T-cell (primary cell): ENCODE results near the gene MYRFL. TPM values are rescaled to one million over a fixed set of nuclear protein-coding genes. Genes with fewer than 3 reads are reported as not detected.
"Not testable (repeated sequence)": the region's sequence is repeated elsewhere in the genome, so short reads cannot be mapped to it uniquely, and the experiment has no call there.

Source experiments
- ATAC-seq, 4 experiments: fragments of 200-7000 bp in 3 of 4; fragments of 150-1000 bp in 1 of 4; cut with Tn5 transposase; replicated peaks in 1 of 4; 1 replicate in 3 of 4; 2 replicates in 1 of 4; pipeline ENCODE4 v1.10.0; 2021; ENCODE audit warnings: moderate library complexity in 3 of 4, mild to moderate bottlenecking in 2 of 4, moderate number of reproducible peaks in 1 of 4
- CTCF ChIA-PET, 2 donors: fragments of 300-600 bp; sonication (Branson Sonifier 250); formaldehyde crosslinking; loops; one replicate each; lab custom pipeline; 2022; ENCODE audit warnings: antibody characterized with exemption in 2 of 2; lab: Charles Lee
- POLR2A ChIA-PET, 2 donors: fragments of 300-600 bp; sonication (Branson Sonifier 250); formaldehyde crosslinking; loops; one replicate each; lab custom pipeline; 2022; ENCODE audit warnings: antibody characterized with exemption in 2 of 2; lab: Charles Lee
- DNase-seq, 35 experiments: peaks; one replicate each; pipeline versions ENCODE4 v3.0.0 to v3.0.0-alpha.2; 2013 to 2023
- H3K27ac ChIP-seq: one replicate; pipeline ENCODE4 v1.5.1; 2013; ENCODE audit warnings: low read length
- H3K27me3 ChIP-seq, 2 experiments: replicated peaks in 1 of 2; 1 replicate in 1 of 2; 2 replicates in 1 of 2; pipeline versions ENCODE4 v1.6.1 to v1.7.0; 2013; ENCODE audit warnings: low read length in 1 of 2, mixed read lengths in 1 of 2; ENCODE audit not compliant: control insufficient read depth in 2 of 2, insufficient read depth in 2 of 2; ENCODE audit errors: extremely low read depth in 1 of 2
- H3K36me3 ChIP-seq, 2 donors: 1 replicate in 1 of 2; 2 replicates in 1 of 2; pipeline versions ENCODE4 v1.6.1 to v1.7.0; 2013; ENCODE audit warnings: low read length in 1 of 2; ENCODE audit not compliant: control insufficient read depth in 2 of 2, insufficient read depth in 1 of 2; ENCODE audit errors: extremely low read depth in 1 of 2
- H3K4me1 ChIP-seq, 2 experiments: 1 replicate in 1 of 2; 2 replicates in 1 of 2; pipeline versions ENCODE4 v1.6.1 to v1.7.0; 2013; ENCODE audit warnings: low read length in 2 of 2, mixed read lengths in 1 of 2; ENCODE audit not compliant: insufficient read depth in 2 of 2, control insufficient read depth in 1 of 2; ENCODE audit errors: extremely low read depth in 1 of 2
- H3K4me3 ChIP-seq, 2 donors: 1 replicate in 1 of 2; 2 replicates in 1 of 2; pipeline versions ENCODE4 v1.5.1 to v1.7.0; 2013; ENCODE audit warnings: mild to moderate bottlenecking in 2 of 2, low read length in 1 of 2, moderate library complexity in 1 of 2; ENCODE audit not compliant: control insufficient read depth in 1 of 2; ENCODE audit errors: extremely low read depth in 1 of 2
- H3K9me3 ChIP-seq: 2 replicates; pipeline ENCODE4 v1.7.0; 2013
- H3K27ac Mint-ChIP-seq, 2 donors: one replicate each; pipeline ENCODE4 v1.8.0; 2020 to 2021; ENCODE audit warnings: mild to moderate bottlenecking in 2 of 2, mixed read lengths in 2 of 2
- H3K27me3 Mint-ChIP-seq, 2 donors: one replicate each; pipeline ENCODE4 v1.8.0; 2021 to 2022; ENCODE audit warnings: mixed read lengths in 2 of 2
- H3K36me3 Mint-ChIP-seq: one replicate; pipeline ENCODE4 v1.8.0; 2021; ENCODE audit warnings: mixed read lengths
- H3K4me1 Mint-ChIP-seq, 3 donors: one replicate each; pipeline ENCODE4 v1.8.0; 2020 to 2022; ENCODE audit warnings: mixed read lengths in 3 of 3, mild to moderate bottlenecking in 1 of 3
- H3K4me3 Mint-ChIP-seq, 3 donors: one replicate each; pipeline ENCODE4 v1.8.0; 2020 to 2022; ENCODE audit warnings: mild to moderate bottlenecking in 3 of 3, mixed read lengths in 3 of 3, moderate library complexity in 3 of 3
- H3K9me3 Mint-ChIP-seq, 3 donors: one replicate each; pipeline ENCODE4 v1.8.0; 2020 to 2022; ENCODE audit warnings: mixed read lengths in 3 of 3
- WGBS: methylation state at CpG from one replicate; pipeline ENCODE4 v1.1.5; 2013; ENCODE audit warnings: missing lambda C conversion rate; ENCODE audit not compliant: insufficient coverage; 5-methylcytosine and 5-hydroxymethylcytosine counted together
- total RNA-seq, 35 experiments: library from RNA in 6 of 35; stranded (reverse) in 6 of 35; fragments of 120-200 nt in 1 of 35; gene quantifications; one replicate each; pipeline versions ENCODE4 v1.2.1 to v1.2.4 and lab custom pipeline; 2013 to 2026

The MYRFL gene
- total RNA-seq (not detected), total RNA-seq (lab: John Stamatoyannopoulos, UW) (0 to 0.10 (median 0) reads per million in 29 experiments)
- 0.15 TPM for total RNA-seq (2013)

GRCh38 chr12:69824966-69825560 lies at the start of gene MYRFL:
Gene MYRFL, plus strand, starts transcription at chr12:69825227. Its CDS starts 291 bp downstream, at chr12:69825518.
- CTCF ChIA-PET = no interaction called here
- Histone ChIP-seq H3K27ac (no peak within 1 kb of the TSS), H3K4me3 (no peak within 1 kb of the TSS), H3K27me3 (no peaks in the 10 kb centered on the region), H3K9me3 (no peaks in the 10 kb centered on the region), H3K36me3 (no peaks in the 10 kb centered on the region), H3K4me1 (no peaks in the 10 kb centered on the region)
- ATAC-seq (no peak), DNase-seq (no peak)
- POLR2A ChIA-PET = no interaction called here
- Mint-ChIP-seq H3K4me1 (no peaks in the 10 kb centered on the region), H3K9me3 (no peaks in the 10 kb centered on the region), H3K27me3 (peaks cover 0 to 21% of the 10 kb centered on the region in 2 donors), H3K4me3 (no peak within 1 kb of the TSS), H3K27ac (no peak within 1 kb of the TSS), H3K36me3 (no peaks in the 10 kb centered on the region)
- no CpG with 5 or more reads among the region's 5 CpGs for WGBS

DNA sequence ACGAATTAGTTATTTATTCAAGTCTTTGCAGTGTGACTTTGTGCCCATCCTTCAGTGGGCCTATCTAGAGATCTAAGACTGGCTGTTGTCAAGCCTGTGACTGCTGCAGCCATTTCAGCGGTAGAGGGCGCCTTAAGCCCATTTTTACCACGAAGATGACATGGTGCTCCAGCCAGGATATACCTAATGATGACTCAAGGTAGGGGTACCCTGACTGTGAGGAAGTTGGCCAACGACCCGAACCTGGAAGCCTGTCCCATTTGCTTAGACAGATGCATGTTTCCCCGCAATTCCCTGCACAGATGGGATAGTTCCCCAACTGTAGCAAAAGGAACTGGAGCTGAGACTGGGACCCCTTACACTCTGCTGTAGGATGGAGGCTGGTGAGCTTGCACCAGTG lies 45.1 kb upstream of the MYRFL start:
- ChIA-PET CTCF (no interaction called here), POLR2A (no interaction called here)
- no peaks in the 10 kb centered on the region for H3K27me3 ChIP-seq
- no peaks in the 10 kb centered on the region for H3K36me3 ChIP-seq
- no peak overlapping the region for H3K4me3 ChIP-seq
- H3K27ac ChIP-seq = no peak overlapping the region
- ATAC-seq (no peak), DNase-seq (no peak)
- Mint-ChIP-seq H3K27me3 (no peaks in the 10 kb centered on the region), H3K4me1 (peaks cover 3 to 24% (median 6%) of the 10 kb centered on the region in 3 donors), H3K27ac (no peak overlapping the region), H3K9me3 (peaks cover 6 to 18% (median 7%) of the 10 kb centered on the region in 3 donors), H3K36me3 (peaks cover 49% of the 10 kb centered on the region), H3K4me3 (no peak overlapping the region)
- 91% methylated on average over 7 of the region's 7 CpGs for WGBS
- H3K9me3 ChIP-seq = no peaks in the 10 kb centered on the region
- H3K4me1 ChIP-seq = peaks cover 0 to 3% of the 10 kb centered on the region in 2 experiments

DNA sequence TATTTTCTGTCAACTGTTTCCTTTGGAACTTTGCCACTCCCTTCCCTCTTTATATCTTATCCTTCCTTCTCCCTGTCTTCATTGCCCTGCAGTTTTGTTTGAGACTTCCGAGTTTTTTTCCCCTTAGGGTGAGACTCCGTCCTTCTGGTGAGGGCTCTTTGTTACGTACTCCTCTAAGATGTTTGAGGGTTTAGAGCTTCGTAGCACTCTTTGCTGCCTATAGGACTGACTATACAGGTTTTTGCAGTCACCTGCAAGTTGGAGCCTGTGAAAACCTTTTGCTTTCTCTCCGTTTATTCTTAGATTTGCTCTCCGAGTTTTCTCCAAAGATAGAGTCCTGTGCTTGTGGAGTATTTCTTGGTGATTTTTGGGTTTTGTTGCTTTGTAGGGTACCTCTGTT lies 41.7 kb upstream of the MYRFL start:
- ATAC-seq = no peak
- Mint-ChIP-seq H3K27ac (no peak overlapping the region), H3K4me1 (peaks cover 3 to 24% (median 6%) of the 10 kb centered on the region in 3 donors), H3K9me3 (peaks cover 6 to 18% (median 7%) of the 10 kb centered on the region in 3 donors), H3K27me3 (no peaks in the 10 kb centered on the region), H3K36me3 (peaks cover 77% of the 10 kb centered on the region), H3K4me3 (no peak overlapping the region)
- H3K27ac ChIP-seq = no peak overlapping the region
- ChIA-PET POLR2A (no interaction called here), CTCF (no interaction called here)
- DNase-seq = no peak
- H3K4me3 ChIP-seq = no peak overlapping the region
- 98% methylated on average over 6 of the region's 6 CpGs for WGBS
- H3K36me3 ChIP-seq = peaks cover 0 to 12% of the 10 kb centered on the region in 2 donors
- no peaks in the 10 kb centered on the region for H3K9me3 ChIP-seq
- peaks cover 0 to 3% of the 10 kb centered on the region in 2 experiments for H3K4me1 ChIP-seq
- H3K27me3 ChIP-seq = no peaks in the 10 kb centered on the region

DNA sequence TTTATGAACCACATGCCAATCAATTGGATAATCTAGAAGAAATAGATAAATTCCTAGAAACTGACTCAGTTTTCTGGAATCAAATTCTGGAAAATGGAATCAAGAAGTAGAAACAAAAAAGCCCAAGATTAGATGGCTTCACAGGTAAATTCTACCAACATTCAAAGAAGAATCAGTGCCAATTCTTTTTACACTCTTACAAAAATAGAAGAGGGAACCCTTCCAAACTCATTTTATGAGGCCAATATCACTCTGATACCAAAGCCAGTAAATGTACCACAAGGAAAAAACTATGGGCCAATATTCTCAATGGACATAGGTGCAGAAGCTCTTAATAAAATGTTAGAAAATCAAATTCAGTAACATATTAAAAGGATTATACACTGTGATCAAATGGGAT lies 35.7 kb upstream of the MYRFL start:
- H3K4me1 Mint-ChIP-seq = no peaks in the 10 kb centered on the region
- Histone ChIP-seq H3K4me3 (no peak overlapping the region), H3K36me3 (peaks cover 0 to 12% of the 10 kb centered on the region in 2 donors), H3K4me1 (no peaks in the 10 kb centered on the region), H3K27me3 (no peaks in the 10 kb centered on the region), H3K27ac (no peak overlapping the region), H3K9me3 (peaks cover 9% of the 10 kb centered on the region)
- peaks cover 83% of the 10 kb centered on the region for H3K36me3 Mint-ChIP-seq
- H3K4me3 Mint-ChIP-seq = no peak overlapping the region
- CTCF ChIA-PET = interaction anchor here in 1 of 2 donors (0.6 kb wide), 1 partner anchor 597 kb away, joined by 5 read pairs; no protein-coding TSS in a partner anchor
- DNase-seq = no peak
- H3K27ac Mint-ChIP-seq = no peak overlapping the region
- no peaks in the 10 kb centered on the region for H3K27me3 Mint-ChIP-seq
- ATAC-seq = no peak
- peaks cover 10 to 36% (median 19%) of the 10 kb centered on the region in 3 donors for H3K9me3 Mint-ChIP-seq
- POLR2A ChIA-PET = no interaction called here

DNA sequence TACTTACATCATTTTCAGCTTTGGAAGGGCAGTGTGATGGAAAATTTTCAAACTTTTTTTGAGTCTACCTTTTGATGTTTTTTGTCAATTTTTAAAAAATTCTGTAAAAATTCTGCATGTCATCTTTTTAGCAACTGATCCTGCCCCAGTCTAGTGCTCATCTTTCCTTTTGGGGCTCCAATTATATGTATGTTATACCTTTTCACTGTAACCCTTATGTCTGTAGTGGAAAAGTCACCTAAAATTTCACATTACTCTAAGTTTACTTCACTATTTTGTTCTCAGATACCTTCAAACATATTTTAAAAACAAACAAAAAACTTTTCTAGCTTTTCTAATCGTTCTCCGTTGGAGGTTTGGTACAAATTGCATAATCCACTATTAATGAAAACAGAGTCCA lies 32.5 kb upstream of the MYRFL start:
- Mint-ChIP-seq H3K27ac (no peak overlapping the region), H3K36me3 (peaks cover 82% of the 10 kb centered on the region), H3K27me3 (no peaks in the 10 kb centered on the region), H3K9me3 (peaks cover 10 to 46% (median 21%) of the 10 kb centered on the region in 3 donors), H3K4me1 (no peaks in the 10 kb centered on the region), H3K4me3 (no peak overlapping the region)
- no peak for ATAC-seq
- H3K27me3 ChIP-seq = no peaks in the 10 kb centered on the region
- no peak overlapping the region for H3K27ac ChIP-seq
- H3K4me1 ChIP-seq = no peaks in the 10 kb centered on the region
- no peak for DNase-seq
- ChIA-PET POLR2A (no interaction called here), CTCF (no interaction called here)
- peaks cover 9% of the 10 kb centered on the region for H3K9me3 ChIP-seq
- no peak overlapping the region for H3K4me3 ChIP-seq
- peaks cover 0 to 9% of the 10 kb centered on the region in 2 donors for H3K36me3 ChIP-seq
- WGBS = no CpG with 5 or more reads among the region's 2 CpGs

DNA sequence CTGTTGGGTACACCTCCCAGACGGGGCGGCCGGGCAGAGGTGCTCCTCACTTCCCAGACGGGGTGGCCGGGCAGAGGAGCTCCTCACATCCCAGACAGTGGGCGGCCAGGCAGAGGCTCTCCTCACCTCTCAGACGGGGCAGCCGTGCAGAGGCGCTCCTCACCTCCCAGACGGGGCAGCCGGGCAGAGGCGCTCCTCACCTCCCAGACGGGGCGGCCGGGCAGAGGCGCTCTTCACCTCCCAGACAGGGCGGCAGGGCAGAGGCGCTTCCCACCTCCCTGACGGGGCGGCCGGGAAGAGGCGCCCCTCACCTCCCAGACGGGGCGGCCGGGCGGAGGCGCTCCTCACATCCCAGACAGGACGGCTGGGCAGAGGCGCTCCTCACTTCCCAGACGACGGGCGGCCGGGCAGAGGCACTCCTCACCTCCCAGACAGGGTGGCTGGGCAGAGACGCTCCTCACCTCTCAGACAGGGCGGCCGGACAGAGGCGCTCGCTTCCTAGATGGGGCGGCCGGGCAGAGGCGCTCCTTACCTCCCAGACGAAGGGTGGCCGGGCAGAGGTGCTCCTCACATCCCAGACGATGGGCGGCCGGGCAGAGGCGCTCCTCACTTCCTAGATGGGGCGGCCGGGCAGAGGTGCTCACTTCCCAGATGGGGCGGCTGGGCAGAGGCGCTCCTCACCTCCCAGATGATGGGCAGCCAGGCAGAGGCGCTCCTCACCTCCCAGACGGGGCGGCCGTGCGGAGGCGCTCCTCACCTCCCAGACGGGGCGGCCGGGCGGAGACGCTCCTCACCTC lies 17.7 kb upstream of the MYRFL start:
- peaks cover 75% of the 10 kb centered on the region for H3K36me3 Mint-ChIP-seq
- H3K36me3 ChIP-seq, H3K27me3 Mint-ChIP-seq, POLR2A ChIA-PET, H3K27ac ChIP-seq, H3K4me3 Mint-ChIP-seq, H3K4me1 ChIP-seq, DNase-seq, H3K4me1 Mint-ChIP-seq, ATAC-seq, H3K4me3 ChIP-seq, CTCF ChIA-PET, H3K27ac Mint-ChIP-seq, H3K27me3 ChIP-seq, H3K9me3 ChIP-seq: not testable (repeated sequence)
- H3K9me3 Mint-ChIP-seq = peaks cover 12 to 21% (median 15%) of the 10 kb centered on the region in 3 donors
- WGBS = 97% methylated on average over 33 of the region's 62 CpGs
